ENCODE measurements around the gene RASSF8. TPM values are rescaled to one million over a fixed set of nuclear protein-coding genes. Genes with fewer than 3 reads are reported as not detected.
"Not testable (repeated sequence)": the region's sequence is repeated elsewhere in the genome, so short reads cannot be mapped to it uniquely, and the experiment has no call there.

The RASSF8 gene
- total RNA-seq, 1 experiment from 2014 or later, result 41.7 TPM

- no peak for DNase-seq (ENCODE audit: low read depth)
These were observed 71.2 kb downstream of the RASSF8 start for GRCh38 chr12:26029736-26030022.

GRCh38 chr12:26030371-26030770 lies 71.9 kb downstream of the RASSF8 start:
- DNase-seq (ENCODE audit: low read depth), result no peak

GRCh38 chr12:26031318-26031717 lies 72.8 kb downstream of the RASSF8 start:
- no peak for DNase-seq (ENCODE audit: low read depth)

- no peak for DNase-seq (ENCODE audit: low read depth)
These were observed 73.3 kb downstream of the RASSF8 start for GRCh38 chr12:26031827-26032226.

GRCh38 chr12:26032290-26032689 lies 73.8 kb downstream of the RASSF8 start:
- no peak for DNase-seq (ENCODE audit: low read depth)

GRCh38 chr12:26032719-26033241 lies 74.3 kb downstream of the RASSF8 start:
- peak; percentile 49 for DNase-seq (ENCODE audit: low read depth)

- peak; percentile 85 for DNase-seq (ENCODE audit: low read depth)
These were observed 76.1 kb downstream of the RASSF8 start for GRCh38 chr12:26034371-26035142.

GRCh38 chr12:26036877-26037276 lies 78.4 kb downstream of the RASSF8 start:
- no peak for DNase-seq (ENCODE audit: low read depth)

- DNase-seq (ENCODE audit: low read depth), result no peak
These were observed 79.2 kb downstream of the RASSF8 start for GRCh38 chr12:26037615-26038220.

- no peak for DNase-seq (ENCODE audit: low read depth)
These were observed 84.2 kb downstream of the RASSF8 start for GRCh38 chr12:26042645-26043044.

- no peak for DNase-seq (ENCODE audit: low read depth)
These were observed 84.9 kb downstream of the RASSF8 start for GRCh38 chr12:26043135-26044006.

- peak; percentile 15 for DNase-seq (ENCODE audit: low read depth)
These were observed 85.5 kb downstream of the RASSF8 start for GRCh38 chr12:26044007-26044394.

- no peak for DNase-seq (ENCODE audit: low read depth)
These were observed 86.1 kb downstream of the RASSF8 start for GRCh38 chr12:26044592-26044991.

- DNase-seq (ENCODE audit: low read depth), result no peak
These were observed 87.7 kb downstream of the RASSF8 start for GRCh38 chr12:26046203-26046602.

- no peak for DNase-seq (ENCODE audit: low read depth)
These were observed 88.4 kb downstream of the RASSF8 start for GRCh38 chr12:26046906-26047305.

GRCh38 chr12:26047401-26048226 lies 89.1 kb downstream of the RASSF8 start:
- no peak for DNase-seq (ENCODE audit: low read depth)

GRCh38 chr12:26052652-26053051 lies 94.2 kb downstream of the RASSF8 start:
- DNase-seq (ENCODE audit: low read depth), result no peak

GRCh38 chr12:26054383-26054782 lies 95.9 kb downstream of the RASSF8 start:
- no peak for DNase-seq (ENCODE audit: low read depth)

GRCh38 chr12:26055087-26055486 lies 96.6 kb downstream of the RASSF8 start:
- DNase-seq (ENCODE audit: low read depth), result no peak

- DNase-seq (ENCODE audit: low read depth), result peak; percentile 75
These were observed 97.9 kb downstream of the RASSF8 start for GRCh38 chr12:26056335-26056734.

GRCh38 chr12:26057271-26057670 lies 98.8 kb downstream of the RASSF8 start:
- not testable (repeated sequence) for DNase-seq (ENCODE audit: low read depth)

GRCh38 chr12:26058308-26058707 lies 99.8 kb downstream of the RASSF8 start:
- DNase-seq (ENCODE audit: low read depth), result no peak

All from RPMI7951 (cell line).